A673 (cell line): ENCODE measurements around the gene KAZN. TPM values are rescaled to one million over a fixed set of nuclear protein-coding genes. Genes with fewer than 3 reads are reported as not detected.
A peak's percentile ranks its signal among the peaks of the same experiment; 100 is the strongest.

Source experiments
- BruUV-seq: library from RNA; stranded (reverse); fragments of 400-500 nt; replicated peaks from 2 replicates; lab custom pipeline; 2021; lab: Mats Ljungman, UMichigan
- CTCF ChIA-PET: fragments of 300-600 bp; sonication (Branson Sonifier 250); formaldehyde crosslinking; loops from one replicate; lab custom pipeline; 2022; ENCODE audit warnings: antibody characterized with exemption; lab: Charles Lee
- POLR2A ChIA-PET: fragments of 300-600 bp; sonication (Branson Sonifier 250); formaldehyde crosslinking; loops from one replicate; lab custom pipeline; 2022; ENCODE audit warnings: antibody characterized with exemption; ENCODE audit not compliant: low non-redundant PET; lab: Charles Lee
- DNase-seq: peaks from one replicate; pipeline ENCODE4 v3.0.0-alpha.2; 2015; ENCODE audit warnings: low spot score
- H3K27ac ChIP-seq: fragments of 200-600 bp; sonication (generic); 2 replicates; pipeline ENCODE4 v1.5.1; 2016; ENCODE audit warnings: mixed run types, low read depth, mild to moderate bottlenecking, mixed read lengths, antibody characterized with exemption, low read length; ENCODE audit not compliant: poor library complexity, severe bottlenecking
- H3K27me3 ChIP-seq: fragments of 200-600 bp; sonication (generic); replicated peaks from 2 replicates; pipeline ENCODE4 v1.6.1; 2017; ENCODE audit warnings: mixed run types, low read depth, mild to moderate bottlenecking, mixed read lengths, antibody characterized with exemption, low read length; ENCODE audit not compliant: insufficient read depth, poor library complexity
- H3K36me3 ChIP-seq: fragments of 200-600 bp; sonication (generic); 2 replicates; pipeline ENCODE4 v1.6.1; 2016; ENCODE audit warnings: mixed run types, mild to moderate bottlenecking, mixed read lengths, antibody characterized with exemption, low read length; ENCODE audit not compliant: insufficient read depth, poor library complexity, severe bottlenecking
- H3K4me1 ChIP-seq: fragments of 200-600 bp; sonication (generic); 2 replicates; pipeline ENCODE4 v1.6.1; 2017; ENCODE audit warnings: mixed run types, mild to moderate bottlenecking, mixed read lengths, antibody characterized with exemption, low read length; ENCODE audit not compliant: insufficient read depth, poor library complexity, severe bottlenecking
- H3K4me3 ChIP-seq: fragments of 200-600 bp; sonication (generic); 2 replicates; pipeline ENCODE4 v1.5.1; 2016; ENCODE audit warnings: low read depth, mixed run types, mild to moderate bottlenecking, mixed read lengths, low read length; ENCODE audit not compliant: poor library complexity, severe bottlenecking
- H3K9me3 ChIP-seq: fragments of 200-600 bp; sonication (generic); 2 replicates; pipeline ENCODE4 v1.6.1; 2016; ENCODE audit warnings: mixed run types, low read depth, mild to moderate bottlenecking, mixed read lengths, antibody characterized with exemption, low read length; ENCODE audit not compliant: poor library complexity, severe bottlenecking
- EZH2 ChIP-seq: fragments of 200-600 bp; sonication (generic); IDR thresholded peaks from 2 replicates; pipeline ENCODE4 v1.6.1; 2017; ENCODE audit warnings: borderline replicate concordance, low read depth, mild to moderate bottlenecking, mixed read lengths, antibody characterized with exemption, low read length; ENCODE audit not compliant: poor library complexity, severe bottlenecking
- intact Hi-C: fragments of 100-400 bp; cut with micrococcal nuclease; formaldehyde crosslinking; loops from one replicate; pipeline ENCODE4 v1.10.0; 2022; ENCODE audit not compliant: unreplicated experiment
- total RNA-seq: library from RNA; stranded (reverse); gene quantifications from 2 replicates; pipeline ENCODE4 v1.2.3, GENCODE V29; 2021
- TF ChIP-seq, protein P1 (sequence below): fragments of 300-800, 200-600 bp; sonication (generic); conservative IDR thresholded peaks from 2 replicates; pipeline ENCODE4 v1.5.1; 2017; ENCODE audit warnings: low read depth, mild to moderate bottlenecking, antibody characterized with exemption, low read length, moderate library complexity, mixed read lengths

KAZN gene
- total RNA-seq, 1 experiment from 2014 or later, result 8.0 TPM

- intact Hi-C loops, result no loop called here
- BruUV-seq, result no TSS peak
- TF ChIP-seq EZH2, result no peak
- H3K27me3 ChIP-seq, result no peaks in the 10 kb centered on the region
- no peak for DNase-seq
- H3K36me3 ChIP-seq, result no peaks in the 10 kb centered on the region
- ChIA-PET CTCF (no interaction called here), POLR2A (no interaction called here)
- H3K4me1 ChIP-seq, result peaks cover 20% of the 10 kb centered on the region
- no peaks in the 10 kb centered on the region for H3K9me3 ChIP-seq
- no peak overlapping the region for H3K4me3 ChIP-seq
- H3K27ac ChIP-seq, result no peak overlapping the region
Observed at GRCh38 chr1:14658642-14659041, 60.2 kb downstream of the KAZN start.

GRCh38 chr1:14659913-14660312 lies 61.4 kb downstream of the KAZN start:
- Histone ChIP-seq H3K36me3 (no peaks in the 10 kb centered on the region), H3K4me3 (no peak overlapping the region), H3K4me1 (peaks cover 20% of the 10 kb centered on the region), H3K27me3 (no peaks in the 10 kb centered on the region), H3K9me3 (no peaks in the 10 kb centered on the region), H3K27ac (no peak overlapping the region)
- intact Hi-C loops, result no loop called here
- CTCF ChIA-PET, result no interaction called here
- TF ChIP-seq, protein P1, sequence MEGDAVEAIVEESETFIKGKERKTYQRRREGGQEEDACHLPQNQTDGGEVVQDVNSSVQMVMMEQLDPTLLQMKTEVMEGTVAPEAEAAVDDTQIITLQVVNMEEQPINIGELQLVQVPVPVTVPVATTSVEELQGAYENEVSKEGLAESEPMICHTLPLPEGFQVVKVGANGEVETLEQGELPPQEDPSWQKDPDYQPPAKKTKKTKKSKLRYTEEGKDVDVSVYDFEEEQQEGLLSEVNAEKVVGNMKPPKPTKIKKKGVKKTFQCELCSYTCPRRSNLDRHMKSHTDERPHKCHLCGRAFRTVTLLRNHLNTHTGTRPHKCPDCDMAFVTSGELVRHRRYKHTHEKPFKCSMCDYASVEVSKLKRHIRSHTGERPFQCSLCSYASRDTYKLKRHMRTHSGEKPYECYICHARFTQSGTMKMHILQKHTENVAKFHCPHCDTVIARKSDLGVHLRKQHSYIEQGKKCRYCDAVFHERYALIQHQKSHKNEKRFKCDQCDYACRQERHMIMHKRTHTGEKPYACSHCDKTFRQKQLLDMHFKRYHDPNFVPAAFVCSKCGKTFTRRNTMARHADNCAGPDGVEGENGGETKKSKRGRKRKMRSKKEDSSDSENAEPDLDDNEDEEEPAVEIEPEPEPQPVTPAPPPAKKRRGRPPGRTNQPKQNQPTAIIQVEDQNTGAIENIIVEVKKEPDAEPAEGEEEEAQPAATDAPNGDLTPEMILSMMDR, result no peak
- TF ChIP-seq EZH2, result no peak
- BruUV-seq, result no TSS peak
- peak; percentile 69 for DNase-seq
- POLR2A ChIA-PET, result no interaction called here

- ChIA-PET CTCF (no interaction called here), POLR2A (no interaction called here)
- Histone ChIP-seq H3K9me3 (no peaks in the 10 kb centered on the region), H3K27me3 (no peaks in the 10 kb centered on the region), H3K36me3 (no peaks in the 10 kb centered on the region), H3K4me3 (no peak overlapping the region), H3K27ac (no peak overlapping the region), H3K4me1 (peaks cover 20% of the 10 kb centered on the region)
- TF ChIP-seq, protein P1, result no peak
- TF ChIP-seq EZH2, result no peak
- intact Hi-C loops, result no loop called here
- BruUV-seq, result no TSS peak
- no peak for DNase-seq
Observed at GRCh38 chr1:14660801-14661200, 62.3 kb downstream of the KAZN start.

GRCh38 chr1:14661222-14661621 lies 62.7 kb downstream of the KAZN start:
- intact Hi-C loops, result no loop called here
- TF ChIP-seq, protein P1, result no peak
- no peak for TF ChIP-seq EZH2
- peaks cover 20% of the 10 kb centered on the region for H3K4me1 ChIP-seq
- no peaks in the 10 kb centered on the region for H3K27me3 ChIP-seq
- no peaks in the 10 kb centered on the region for H3K36me3 ChIP-seq
- BruUV-seq, result no TSS peak
- H3K4me3 ChIP-seq, result no peak overlapping the region
- H3K9me3 ChIP-seq, result no peaks in the 10 kb centered on the region
- POLR2A ChIA-PET, result interaction anchor here (0.8 kb wide), 1 partner anchor 234 kb away, joined by 3 read pairs; no protein-coding TSS in a partner anchor
- H3K27ac ChIP-seq, result no peak overlapping the region
- CTCF ChIA-PET, result no interaction called here
- DNase-seq, result peak; percentile 35
